C1 segment of cervical spinal cord (tissue), 14 donors: Measurements from ENCODE around the gene GATAD2A.
"Not testable (repeated sequence)": the region's sequence is repeated elsewhere in the genome, so short reads cannot be mapped to it uniquely, and the experiment has no call there.

Experiments
- DNase-seq, 14 donors: peaks; one replicate each; lab custom pipeline; 2025; lab: John Stamatoyannopoulos, UW

The GATAD2A gene

GRCh38 chr19:19465436-19466070 lies 60.1 kb downstream of the GATAD2A start:
- no peak for DNase-seq

DNA sequence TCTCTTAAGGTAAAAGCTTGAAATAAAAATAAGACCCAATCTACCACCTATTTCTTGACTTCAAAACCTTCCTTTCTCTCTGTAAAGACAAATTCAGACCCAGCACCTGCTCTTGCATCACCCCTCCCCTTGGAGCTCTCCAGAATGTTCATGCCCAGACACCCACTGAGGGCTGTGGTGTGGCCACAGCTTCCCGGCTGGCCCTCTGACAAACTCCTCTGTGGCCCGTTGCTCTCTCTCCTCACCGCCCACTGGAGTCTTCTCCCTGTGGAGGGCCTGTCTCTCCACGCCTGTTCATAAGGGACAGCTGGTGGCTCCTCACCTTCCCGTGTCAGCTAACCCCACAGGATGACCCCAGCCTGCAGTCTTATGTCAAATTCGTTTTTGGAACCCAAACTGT lies 60.7 kb downstream of the GATAD2A start:
- no peak for DNase-seq

DNA sequence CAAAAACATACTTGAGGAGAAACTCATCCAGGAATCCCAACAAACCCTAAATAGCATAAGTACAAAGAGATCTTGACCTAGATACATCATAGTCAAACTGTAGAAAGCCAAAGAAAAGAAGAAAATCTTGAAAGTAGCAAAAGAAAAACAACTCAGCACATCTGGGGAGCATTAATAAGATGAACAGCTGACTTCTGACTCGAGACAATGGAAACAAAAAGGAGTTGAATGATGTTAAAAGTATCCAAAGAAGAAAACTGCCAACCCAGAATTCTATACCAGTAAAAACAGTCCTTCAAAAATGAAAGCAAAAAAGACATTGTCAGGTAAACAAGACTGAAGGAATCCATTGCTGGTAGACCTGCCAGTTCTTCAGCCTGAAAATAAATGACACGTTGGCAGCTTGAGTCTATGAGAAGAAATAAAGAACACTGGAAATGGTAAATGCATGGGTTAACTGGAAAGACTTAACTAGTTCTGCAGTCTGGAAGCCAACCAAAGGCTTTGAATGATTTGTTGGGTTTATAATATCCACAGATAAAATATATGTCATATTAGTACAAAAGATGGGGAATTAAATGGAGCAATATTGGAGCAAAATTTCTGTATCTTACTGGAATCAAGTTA lies 63.1 kb downstream of the GATAD2A start:
- DNase-seq = no peak

GRCh38 chr19:19470579-19470978 lies 65.1 kb downstream of the GATAD2A start:
- DNase-seq = no peak

DNA sequence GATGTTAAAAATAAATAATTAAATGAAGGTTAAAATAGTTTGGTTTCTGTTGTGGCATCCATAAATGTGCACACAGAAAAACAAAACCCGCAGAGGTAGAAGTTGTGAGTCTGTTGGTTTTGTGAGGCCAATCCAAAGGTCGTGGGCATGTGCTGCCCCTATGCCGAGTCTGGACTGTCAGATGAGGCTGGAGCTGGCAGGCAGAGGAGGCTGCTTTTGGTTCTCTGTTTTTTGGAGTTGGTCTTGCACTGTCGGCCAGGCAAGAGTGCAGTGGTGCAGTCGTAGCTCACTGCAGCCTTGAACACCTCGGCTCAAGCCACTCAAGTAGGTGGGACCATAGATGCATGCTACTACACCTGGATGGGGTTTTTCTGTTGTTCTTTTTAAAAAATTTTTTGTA lies 66.2 kb downstream of the GATAD2A start:
- DNase-seq = no peak

DNA sequence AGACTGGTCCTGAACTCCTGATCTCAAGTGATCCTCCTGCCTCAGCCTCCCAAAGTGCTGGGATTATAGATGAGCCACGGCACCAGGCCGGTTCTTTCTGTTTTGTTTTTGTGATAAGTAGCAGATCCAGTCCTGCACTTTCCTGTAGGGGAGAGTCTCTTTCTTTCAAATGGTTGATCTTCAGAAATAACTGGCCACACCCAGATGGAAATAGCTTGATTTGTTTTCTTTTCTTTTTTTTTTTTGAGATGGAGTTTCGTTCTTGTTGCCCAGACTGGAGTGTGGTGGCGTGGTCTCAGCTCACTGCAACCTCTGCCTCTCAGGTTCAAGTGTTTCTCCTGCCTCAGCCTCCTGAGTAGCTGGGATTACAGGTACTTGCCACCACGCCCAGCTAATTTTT lies 66.6 kb downstream of the GATAD2A start:
- DNase-seq = not testable (repeated sequence)

- DNase-seq = no peak
Measured at GRCh38 chr19:19475015-19475765, 69.7 kb downstream of the GATAD2A start.

DNA sequence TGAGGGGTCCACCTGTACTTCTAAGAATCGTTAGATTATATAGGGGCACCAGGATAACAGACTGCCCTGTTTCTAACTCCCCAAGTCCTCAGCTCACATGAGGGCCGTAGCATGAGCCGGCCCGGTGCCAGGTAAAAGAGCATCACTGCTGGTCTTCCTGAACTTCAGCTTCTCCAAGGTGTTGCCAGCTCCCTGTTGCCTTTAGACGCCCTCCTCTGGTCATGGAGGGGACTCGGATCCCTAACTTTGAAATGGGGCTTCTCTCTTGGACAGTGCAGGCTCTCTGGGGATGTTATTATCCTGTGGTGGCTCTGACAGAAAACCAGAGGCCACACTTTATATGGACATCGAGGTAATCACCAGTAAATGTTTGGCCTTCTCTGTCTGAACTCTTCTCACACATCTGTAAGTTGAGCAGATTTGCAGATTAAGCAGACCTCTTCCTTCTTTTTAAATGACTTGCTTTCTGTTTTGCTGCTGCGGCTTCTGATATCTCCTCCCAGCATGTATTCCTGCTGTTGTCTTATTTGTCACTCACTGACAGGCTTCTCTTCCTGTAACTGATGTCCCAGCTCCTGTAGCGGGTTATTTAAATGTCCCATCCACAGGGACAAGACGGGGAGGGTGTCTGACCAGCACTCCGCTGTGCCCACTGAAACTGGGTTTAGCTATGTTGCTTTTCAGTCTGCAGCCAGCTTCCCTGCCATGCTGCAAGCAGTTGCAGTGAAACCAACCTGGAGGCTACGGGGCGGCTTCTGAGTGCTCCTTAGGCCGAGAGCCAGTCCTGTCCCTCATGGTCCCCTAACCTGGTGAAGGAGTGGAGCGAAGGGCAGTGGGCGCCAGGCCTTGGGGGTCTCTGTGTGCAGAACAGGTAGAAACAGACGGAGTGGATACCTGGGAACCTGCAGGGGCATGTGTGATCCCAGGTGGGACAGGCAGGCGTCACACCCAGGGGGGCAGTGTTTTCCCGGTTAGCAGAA lies 70.7 kb downstream of the GATAD2A start:
- peak in 1 of 14 donors; percentile 38 for DNase-seq

DNA sequence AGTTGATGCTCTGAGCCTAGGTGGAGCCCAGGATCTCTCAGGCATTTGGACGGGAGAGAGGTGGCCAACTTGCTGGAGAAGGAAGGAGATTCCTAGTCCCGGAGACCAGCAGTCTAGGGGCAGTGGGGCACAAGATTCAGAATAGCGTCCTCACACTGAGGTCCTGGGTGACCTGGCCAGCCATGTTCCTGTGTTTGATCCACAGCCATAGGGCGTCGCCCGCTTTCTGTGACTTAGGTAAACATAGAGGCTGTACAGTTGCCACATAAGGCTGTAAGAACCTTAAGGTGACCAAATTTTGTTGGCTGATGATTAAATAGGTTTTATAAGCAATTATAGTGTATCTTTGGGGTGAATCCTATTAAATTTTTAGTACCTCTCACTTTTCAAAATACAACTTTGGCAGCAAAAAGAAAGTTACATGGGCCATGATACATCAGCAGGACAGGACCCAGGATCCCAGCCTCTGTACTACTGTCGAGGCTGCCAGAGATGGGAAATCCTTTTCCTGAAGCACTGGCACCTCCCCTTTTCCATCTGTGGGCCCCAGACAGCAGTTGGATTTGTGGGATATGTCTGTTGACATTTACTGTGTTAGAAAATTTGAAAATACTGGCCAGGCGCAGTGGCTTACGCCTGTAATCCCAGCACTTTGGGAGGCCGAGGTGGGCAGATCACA lies 72.4 kb downstream of the GATAD2A start:
- no peak for DNase-seq

GRCh38 chr19:19480688-19481087 lies 75.2 kb downstream of the GATAD2A start:
- no peak for DNase-seq

DNA sequence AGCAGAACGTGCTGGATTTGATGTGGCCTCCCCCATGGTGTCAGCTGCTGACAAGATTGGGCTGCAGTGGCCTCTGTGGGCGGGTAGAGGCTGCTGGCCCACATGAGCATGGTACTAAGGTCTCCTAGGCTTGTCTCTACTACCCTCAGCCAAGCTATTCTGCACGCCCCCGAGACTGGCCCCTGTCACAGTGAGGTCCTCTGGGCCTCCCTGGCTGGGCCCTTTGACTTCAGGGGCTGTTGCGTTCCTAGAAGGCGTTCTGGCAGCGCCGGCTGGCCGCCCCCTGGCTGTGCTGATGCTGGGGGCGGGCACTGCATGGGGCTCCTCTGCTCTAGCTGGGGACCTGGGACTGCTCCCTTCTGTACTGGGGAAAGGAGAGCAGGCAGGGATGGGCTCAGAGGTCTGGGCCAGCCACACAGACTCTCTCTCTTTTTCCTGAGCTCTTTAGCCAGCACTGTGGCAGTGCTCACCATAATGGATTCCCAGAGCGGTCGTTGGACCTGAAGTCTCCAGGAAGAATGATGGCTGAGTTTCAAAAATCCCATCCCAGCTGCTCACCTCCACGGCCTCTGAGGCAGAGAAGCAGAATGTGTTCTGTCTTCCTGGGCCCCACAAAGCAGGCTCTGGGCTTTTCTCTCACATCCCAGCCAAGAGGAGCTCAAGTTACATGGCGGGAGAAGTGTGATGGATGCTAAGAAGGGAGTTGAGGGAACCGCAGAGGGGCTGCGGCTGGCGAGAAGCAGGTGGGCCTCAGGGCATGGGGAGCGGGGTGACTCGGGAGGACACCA lies 77.5 kb downstream of the GATAD2A start:
- no peak for DNase-seq

DNA sequence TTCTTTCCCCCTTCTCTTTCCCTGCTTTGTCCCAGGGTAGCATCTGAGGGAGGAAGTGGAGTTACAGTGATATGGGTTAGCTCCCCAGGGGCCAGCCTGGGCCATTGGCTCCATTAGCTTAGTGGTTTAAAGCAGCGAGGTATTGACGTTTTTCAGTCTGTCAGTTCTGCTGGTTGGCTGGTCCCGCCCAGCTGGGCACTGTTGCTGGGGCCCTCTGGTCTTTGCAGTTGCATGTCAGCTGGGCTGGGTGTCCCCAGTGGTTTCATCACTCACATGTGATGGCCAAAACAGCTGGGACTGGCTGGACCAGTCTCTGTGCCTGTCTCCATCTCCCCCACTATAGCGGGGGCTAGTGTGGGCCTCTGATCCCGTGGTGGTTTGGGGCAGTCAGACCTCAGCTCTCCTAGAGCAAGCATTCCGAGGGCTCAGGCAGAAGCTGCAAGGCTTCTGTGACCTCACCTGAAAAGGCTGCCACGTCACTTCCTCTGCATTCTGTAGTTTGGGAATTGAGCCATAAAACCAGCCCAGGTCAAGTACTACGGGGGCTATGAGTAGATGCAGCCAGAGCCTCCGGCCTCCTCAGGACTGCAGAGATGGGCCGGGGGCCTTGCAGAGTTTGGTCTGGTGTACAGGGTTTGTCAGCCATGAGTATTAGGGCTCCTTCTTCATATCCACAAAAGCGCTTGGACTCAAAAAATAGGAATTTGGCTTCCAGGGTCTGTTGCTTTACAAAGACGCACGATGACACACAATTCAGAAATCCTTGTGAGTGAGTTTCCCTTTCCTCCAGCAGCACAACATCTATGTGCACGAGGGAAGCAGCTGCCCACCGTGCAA lies 79.9 kb downstream of the GATAD2A start:
- DNase-seq = no peak

DNA sequence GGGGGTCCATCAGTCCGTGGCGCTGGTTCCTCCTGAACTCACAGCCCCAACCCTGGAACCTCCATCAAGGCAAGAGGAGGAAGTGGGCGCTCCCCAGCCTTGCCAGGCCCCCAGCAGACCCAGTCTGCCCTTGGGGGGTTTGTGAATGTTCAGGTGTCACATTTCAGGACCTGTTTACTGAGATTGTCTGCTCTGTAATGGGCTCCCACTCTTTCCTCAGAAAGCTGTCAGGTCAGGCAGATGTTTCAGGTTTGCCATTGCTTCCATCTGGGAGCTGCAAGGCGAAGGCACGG lies 80.5 kb downstream of the GATAD2A start:
- DNase-seq = no peak

DNA sequence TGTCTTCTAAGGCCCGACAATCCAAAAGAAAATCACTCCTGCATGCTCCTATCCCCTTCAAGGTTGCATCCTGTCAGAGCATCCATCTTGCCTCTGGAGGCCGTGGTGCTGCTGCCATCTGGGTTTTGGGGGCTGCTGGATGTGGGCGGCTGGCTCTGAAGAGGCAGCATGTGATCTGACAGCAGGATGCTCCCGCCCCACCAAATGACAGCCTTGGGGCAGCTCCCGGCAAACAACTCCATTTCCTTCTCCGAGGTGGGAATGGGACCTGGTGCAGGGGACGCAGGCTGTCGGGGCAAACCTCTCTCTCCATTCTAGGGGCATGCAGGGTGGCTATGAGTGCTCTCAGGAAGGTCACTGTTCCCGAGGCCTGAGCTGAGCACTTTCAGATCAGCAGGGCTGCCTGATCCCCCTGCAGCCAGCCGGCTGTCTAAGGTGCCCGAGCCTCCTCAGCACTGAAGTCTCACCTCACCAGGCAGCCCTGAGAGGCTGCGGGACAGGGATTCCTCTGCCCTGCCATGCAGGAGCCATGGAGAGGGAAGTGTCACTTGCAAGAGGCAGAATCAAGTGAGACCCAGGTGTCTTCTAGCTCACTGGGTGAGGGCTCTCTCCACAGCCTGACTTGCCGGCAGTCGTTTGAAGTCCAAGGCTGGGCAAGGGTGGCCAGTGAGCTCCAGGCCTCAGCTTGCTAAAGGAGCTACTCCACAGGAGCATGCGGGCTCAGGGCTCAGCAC lies 81.0 kb downstream of the GATAD2A start:
- no peak for DNase-seq

- no peak for DNase-seq
Measured at GRCh38 chr19:19487077-19487949, 81.8 kb downstream of the GATAD2A start.

- DNase-seq = no peak
Measured at GRCh38 chr19:19487950-19488874, 82.7 kb downstream of the GATAD2A start.
